ENCODE results near the gene PCBD2. TPM values are rescaled to one million over a fixed set of nuclear protein-coding genes. Genes with fewer than 3 reads are reported as not detected.

PCBD2 gene
- total RNA-seq, 1 donor from 2014 or later = 15.9 TPM

GRCh38 chr5:134920848-134921575, 16.1 kb downstream of the PCBD2 start:
- Mint-ChIP-seq H3K27me3 (ENCODE audit: low read depth) (no peaks in the 10 kb centered on the region), H3K9me3 (no peaks in the 10 kb centered on the region), H3K4me1 (peaks cover 6% of the 10 kb centered on the region), H3K36me3 (peaks cover 6% of the 10 kb centered on the region), H3K4me3 (no peak overlapping the region), H3K27ac (no peak overlapping the region)
- no peak for TF ChIP-seq CTCF (IDR thresholded peaks at IDR 0.05; ENCODE audit: unreplicated experiment)
- no peak for DNase-seq (ENCODE audit: low spot score in 2 of 2, unreplicated experiment in 2 of 2)

GRCh38 chr5:134932508-134932907, 27.6 kb downstream of the PCBD2 start:
- TF ChIP-seq CTCF (IDR thresholded peaks at IDR 0.05; ENCODE audit: unreplicated experiment) = no peak
- no peaks in the 10 kb centered on the region for H3K27me3 Mint-ChIP-seq (ENCODE audit: low read depth)
- no peak overlapping the region for H3K27ac Mint-ChIP-seq
- no peak for DNase-seq (ENCODE audit: low spot score in 2 of 2, unreplicated experiment in 2 of 2)
- H3K9me3 Mint-ChIP-seq = no peaks in the 10 kb centered on the region
- H3K4me3 Mint-ChIP-seq = no peak overlapping the region
- peaks cover 6% of the 10 kb centered on the region for H3K4me1 Mint-ChIP-seq
- peaks cover 11% of the 10 kb centered on the region for H3K36me3 Mint-ChIP-seq

GRCh38 chr5:134934202-134934601, 29.3 kb downstream of the PCBD2 start:
- Mint-ChIP-seq H3K4me1 (peaks cover 10% of the 10 kb centered on the region), H3K36me3 (peaks cover 7% of the 10 kb centered on the region), H3K9me3 (no peaks in the 10 kb centered on the region), H3K4me3 (no peak overlapping the region), H3K27ac (no peak overlapping the region), H3K27me3 (ENCODE audit: low read depth) (no peaks in the 10 kb centered on the region)
- DNase-seq (ENCODE audit: low spot score in 2 of 2, unreplicated experiment in 2 of 2) = no peak
- no peak for TF ChIP-seq CTCF (IDR thresholded peaks at IDR 0.05; ENCODE audit: unreplicated experiment)

GRCh38 chr5:134935711-134936602, 31.0 kb downstream of the PCBD2 start:
- Mint-ChIP-seq H3K27me3 (ENCODE audit: low read depth) (no peaks in the 10 kb centered on the region), H3K9me3 (no peaks in the 10 kb centered on the region), H3K36me3 (peaks cover 7% of the 10 kb centered on the region), H3K4me3 (no peak overlapping the region), H3K4me1 (peaks cover 10% of the 10 kb centered on the region), H3K27ac (peak overlapping the region; percentile 73)
- DNase-seq (ENCODE audit: low spot score in 2 of 2, unreplicated experiment in 2 of 2) = no peak
- TF ChIP-seq CTCF (IDR thresholded peaks at IDR 0.05; ENCODE audit: unreplicated experiment) = no peak

GRCh38 chr5:134937526-134937925, 32.6 kb downstream of the PCBD2 start:
- Mint-ChIP-seq H3K36me3 (peaks cover 8% of the 10 kb centered on the region), H3K4me3 (no peak overlapping the region), H3K9me3 (no peaks in the 10 kb centered on the region), H3K27ac (no peak overlapping the region), H3K4me1 (peaks cover 10% of the 10 kb centered on the region), H3K27me3 (ENCODE audit: low read depth) (no peaks in the 10 kb centered on the region)
- TF ChIP-seq CTCF (IDR thresholded peaks at IDR 0.05; ENCODE audit: unreplicated experiment) = no peak
- no peak for DNase-seq (ENCODE audit: low spot score in 2 of 2, unreplicated experiment in 2 of 2)

All from mesothelial cell of epicardium (in vitro differentiated cells).